ENCODE data around the gene GINS3.

The GINS3 gene

GRCh38 chr16:58360041-58360634, 32.1 kb upstream of the GINS3 start:
- Histone ChIP-seq H3K4me3 (ENCODE audit: low read depth in 1 of 2, low read length in 2 of 2) (no peak overlapping the region), H4K20me1 (ENCODE audit: insufficient read depth, low read length) (no peaks in the 10 kb centered on the region), H3K9ac (ENCODE audit: low read depth, low read length) (no peak overlapping the region), H3K9me3 (ENCODE audit: insufficient read depth, low read length, severe bottlenecking) (peaks cover 25% of the 10 kb centered on the region), H3K4me1 (ENCODE audit: insufficient read depth, low read length) (no peaks in the 10 kb centered on the region), H3K4me2 (ENCODE audit: insufficient read depth, low read length) (no peak overlapping the region), H3K27me3 (ENCODE audit: insufficient read depth, low read length, poor library complexity) (no peaks in the 10 kb centered on the region), H3K27ac (ENCODE audit: low read length) (no peak overlapping the region), H3K79me2 (ENCODE audit: insufficient read depth, low read length) (no peaks in the 10 kb centered on the region), H3K36me3 (ENCODE audit: insufficient read depth, low read length) (no peaks in the 10 kb centered on the region), H2AFZ (ENCODE audit: low read depth, low read length) (no peak overlapping the region)
- DNase-seq (no peak), ATAC-seq (ENCODE audit: insufficient read depth, low read depth) (no peak)
- no peak for TF ChIP-seq EZH2 (IDR thresholded peaks at IDR 0.05; ENCODE audit: borderline replicate concordance, low read depth, low read length, severe bottlenecking)
- TF ChIP-seq, protein P1, sequence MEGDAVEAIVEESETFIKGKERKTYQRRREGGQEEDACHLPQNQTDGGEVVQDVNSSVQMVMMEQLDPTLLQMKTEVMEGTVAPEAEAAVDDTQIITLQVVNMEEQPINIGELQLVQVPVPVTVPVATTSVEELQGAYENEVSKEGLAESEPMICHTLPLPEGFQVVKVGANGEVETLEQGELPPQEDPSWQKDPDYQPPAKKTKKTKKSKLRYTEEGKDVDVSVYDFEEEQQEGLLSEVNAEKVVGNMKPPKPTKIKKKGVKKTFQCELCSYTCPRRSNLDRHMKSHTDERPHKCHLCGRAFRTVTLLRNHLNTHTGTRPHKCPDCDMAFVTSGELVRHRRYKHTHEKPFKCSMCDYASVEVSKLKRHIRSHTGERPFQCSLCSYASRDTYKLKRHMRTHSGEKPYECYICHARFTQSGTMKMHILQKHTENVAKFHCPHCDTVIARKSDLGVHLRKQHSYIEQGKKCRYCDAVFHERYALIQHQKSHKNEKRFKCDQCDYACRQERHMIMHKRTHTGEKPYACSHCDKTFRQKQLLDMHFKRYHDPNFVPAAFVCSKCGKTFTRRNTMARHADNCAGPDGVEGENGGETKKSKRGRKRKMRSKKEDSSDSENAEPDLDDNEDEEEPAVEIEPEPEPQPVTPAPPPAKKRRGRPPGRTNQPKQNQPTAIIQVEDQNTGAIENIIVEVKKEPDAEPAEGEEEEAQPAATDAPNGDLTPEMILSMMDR (IDR thresholded peaks at IDR 0.05; ENCODE audit: borderline replicate concordance, extremely low read depth, low read length, poor library complexity, severe bottlenecking) = no peak

- no peaks in the 10 kb centered on the region for H3K79me2 ChIP-seq (ENCODE audit: insufficient read depth, low read length)
- no peaks in the 10 kb centered on the region for H3K27me3 ChIP-seq (ENCODE audit: insufficient read depth, low read length, poor library complexity)
- no peak overlapping the region for H3K4me2 ChIP-seq (ENCODE audit: insufficient read depth, low read length)
- no peak overlapping the region for H3K27ac ChIP-seq (ENCODE audit: low read length)
- no peak for TF ChIP-seq EZH2 (IDR thresholded peaks at IDR 0.05; ENCODE audit: borderline replicate concordance, low read depth, low read length, severe bottlenecking)
- TF ChIP-seq, protein P1 (IDR thresholded peaks at IDR 0.05; ENCODE audit: borderline replicate concordance, extremely low read depth, low read length, poor library complexity, severe bottlenecking) = no peak
- H3K36me3 ChIP-seq (ENCODE audit: insufficient read depth, low read length) = no peaks in the 10 kb centered on the region
- no peak for ATAC-seq (ENCODE audit: insufficient read depth, low read depth)
- H3K4me1 ChIP-seq (ENCODE audit: insufficient read depth, low read length) = peaks cover 4% of the 10 kb centered on the region
- H4K20me1 ChIP-seq (ENCODE audit: insufficient read depth, low read length) = no peaks in the 10 kb centered on the region
- H3K9ac ChIP-seq (ENCODE audit: low read depth, low read length) = no peak overlapping the region
- DNase-seq = no peak
- H3K4me3 ChIP-seq (ENCODE audit: low read depth in 1 of 2, low read length in 2 of 2) = no peak overlapping the region
- no peak overlapping the region for H2AFZ ChIP-seq (ENCODE audit: low read depth, low read length)
- H3K9me3 ChIP-seq (ENCODE audit: insufficient read depth, low read length, severe bottlenecking) = peaks cover 25% of the 10 kb centered on the region
These were observed 30.5 kb upstream of the GINS3 start for GRCh38 chr16:58361726-58362125.

GRCh38 chr16:58363746-58364393, 28.4 kb upstream of the GINS3 start:
- H3K4me1 ChIP-seq (ENCODE audit: insufficient read depth, low read length) = peaks cover 22% of the 10 kb centered on the region
- no peak overlapping the region for H2AFZ ChIP-seq (ENCODE audit: low read depth, low read length)
- no peak for ATAC-seq (ENCODE audit: insufficient read depth, low read depth)
- no peaks in the 10 kb centered on the region for H4K20me1 ChIP-seq (ENCODE audit: insufficient read depth, low read length)
- H3K4me2 ChIP-seq (ENCODE audit: insufficient read depth, low read length) = no peak overlapping the region
- H3K27ac ChIP-seq (ENCODE audit: low read length) = no peak overlapping the region
- H3K9me3 ChIP-seq (ENCODE audit: insufficient read depth, low read length, severe bottlenecking) = peaks cover 25% of the 10 kb centered on the region
- no peak overlapping the region for H3K9ac ChIP-seq (ENCODE audit: low read depth, low read length)
- H3K79me2 ChIP-seq (ENCODE audit: insufficient read depth, low read length) = no peaks in the 10 kb centered on the region
- no peaks in the 10 kb centered on the region for H3K27me3 ChIP-seq (ENCODE audit: insufficient read depth, low read length, poor library complexity)
- DNase-seq = no peak
- TF ChIP-seq, protein P1 (IDR thresholded peaks at IDR 0.05; ENCODE audit: borderline replicate concordance, extremely low read depth, low read length, poor library complexity, severe bottlenecking) = no peak
- TF ChIP-seq EZH2 (IDR thresholded peaks at IDR 0.05; ENCODE audit: borderline replicate concordance, low read depth, low read length, severe bottlenecking) = no peak
- no peaks in the 10 kb centered on the region for H3K36me3 ChIP-seq (ENCODE audit: insufficient read depth, low read length)
- H3K4me3 ChIP-seq (ENCODE audit: low read depth in 1 of 2, low read length in 2 of 2) = no peak overlapping the region
